Daoy (cell line): ENCODE measurements around the gene HEATR3. TPM values are rescaled to one million over a fixed set of nuclear protein-coding genes. Genes with fewer than 3 reads are reported as not detected.
"Not testable (repeated sequence)": the region's sequence is repeated elsewhere in the genome, so short reads cannot be mapped to it uniquely, and the experiment has no call there.

Experiments
- DNase-seq: peaks from one replicate; pipeline ENCODE4 v3.0.0-alpha.2; 2015; ENCODE audit warnings: low read depth
- total RNA-seq: library from RNA; depleted of rRNA; stranded (reverse); fragments of >200 nt; shearing (Covaris generic); gene quantifications from 2 replicates; pipeline ENCODE4 v1.2.3, GENCODE V29; 2014

HEATR3 gene
- total RNA-seq, 1 experiment from 2014 or later: 32.3 TPM

GRCh38 chr16:50102051-50102746 lies 36.4 kb downstream of the HEATR3 start:
- peak; percentile 6 for DNase-seq

GRCh38 chr16:50103764-50104163 lies 38.0 kb downstream of the HEATR3 start:
- DNase-seq: no peak

- DNase-seq: no peak
These were observed 48.8 kb downstream of the HEATR3 start for GRCh38 chr16:50114357-50115129.

GRCh38 chr16:50120711-50121110 lies 54.9 kb downstream of the HEATR3 start:
- no peak for DNase-seq

GRCh38 chr16:50121278-50121677 lies 55.5 kb downstream of the HEATR3 start:
- no peak for DNase-seq

GRCh38 chr16:50121721-50122445 lies 56.1 kb downstream of the HEATR3 start:
- no peak for DNase-seq

GRCh38 chr16:50123417-50123816 lies 57.6 kb downstream of the HEATR3 start:
- DNase-seq: no peak

- DNase-seq: no peak
These were observed 59.0 kb downstream of the HEATR3 start for GRCh38 chr16:50124769-50125168.

- DNase-seq: no peak
These were observed 60.4 kb downstream of the HEATR3 start for GRCh38 chr16:50126183-50126582.

GRCh38 chr16:50132571-50132970 lies 66.8 kb downstream of the HEATR3 start:
- not testable (repeated sequence) for DNase-seq

- DNase-seq: no peak
These were observed 67.4 kb downstream of the HEATR3 start for GRCh38 chr16:50133214-50133613.

- no peak for DNase-seq
These were observed 70.6 kb downstream of the HEATR3 start for GRCh38 chr16:50136399-50136798.

GRCh38 chr16:50137268-50137667 lies 71.5 kb downstream of the HEATR3 start:
- no peak for DNase-seq

GRCh38 chr16:50139580-50139979 lies 73.8 kb downstream of the HEATR3 start:
- DNase-seq: no peak

- DNase-seq: no peak
These were observed 78.4 kb downstream of the HEATR3 start for GRCh38 chr16:50144211-50144610.

- no peak for DNase-seq
These were observed 81.0 kb downstream of the HEATR3 start for GRCh38 chr16:50146479-50147435.

GRCh38 chr16:50151322-50151721 lies 85.6 kb downstream of the HEATR3 start:
- no peak for DNase-seq

- DNase-seq: peak; percentile 5
These were observed 86.0 kb downstream of the HEATR3 start for GRCh38 chr16:50151756-50152155.

- peak; percentile 43 for DNase-seq
These were observed 86.6 kb downstream of the HEATR3 start for GRCh38 chr16:50152351-50152806.

GRCh38 chr16:50152807-50153595 lies 87.2 kb downstream of the HEATR3 start, which contains the start of gene TENT4B:
Gene TENT4B, plus strand, starts transcription at chr16:50153306. Its CDS starts 316 bp downstream, at chr16:50153622.
- DNase-seq: peak; percentile 87
